Measurements from ENCODE around the gene EFNA5.
A peak's percentile ranks its signal among the peaks of the same experiment; 100 is the strongest.

EFNA5 gene

DNA sequence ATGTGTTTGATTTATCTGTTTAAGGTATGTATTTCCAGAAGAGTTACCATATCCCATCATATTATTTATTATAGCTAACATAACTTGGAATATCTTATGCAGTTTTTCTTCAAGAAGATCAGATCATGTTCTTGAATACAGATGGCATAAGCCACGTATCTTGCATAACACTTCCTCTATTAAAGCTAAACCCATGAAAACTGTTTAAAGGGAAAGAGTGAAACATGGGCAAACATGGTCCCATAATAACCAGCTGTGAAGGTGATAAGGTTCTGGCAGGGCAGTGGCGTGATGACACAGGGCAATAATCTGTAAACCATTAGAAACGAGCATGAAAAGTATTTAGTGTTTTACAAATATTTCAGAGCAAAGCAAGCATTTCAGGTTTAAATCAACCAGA is 34.2 kb downstream of the EFNA5 start:
- no peak for DNase-seq

DNA sequence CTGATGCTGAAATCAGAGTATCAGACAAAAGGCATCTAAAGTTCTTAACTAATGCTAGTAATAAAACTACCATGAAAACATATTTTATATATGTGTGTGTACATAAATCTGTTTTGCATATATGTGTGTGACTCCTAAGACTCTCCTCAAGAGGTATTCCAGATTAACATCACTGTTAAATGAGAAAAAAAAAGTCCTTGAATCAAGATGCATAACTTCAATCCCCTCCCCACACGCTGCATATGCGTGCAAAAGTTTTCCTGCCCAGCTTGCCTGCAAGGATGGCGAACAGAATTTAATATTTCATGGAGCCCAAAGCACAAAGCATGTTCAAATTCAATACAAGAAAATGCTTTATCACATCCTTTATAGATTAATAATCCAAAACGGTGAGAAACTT is 34.7 kb downstream of the EFNA5 start:
- no peak for DNase-seq

DNA sequence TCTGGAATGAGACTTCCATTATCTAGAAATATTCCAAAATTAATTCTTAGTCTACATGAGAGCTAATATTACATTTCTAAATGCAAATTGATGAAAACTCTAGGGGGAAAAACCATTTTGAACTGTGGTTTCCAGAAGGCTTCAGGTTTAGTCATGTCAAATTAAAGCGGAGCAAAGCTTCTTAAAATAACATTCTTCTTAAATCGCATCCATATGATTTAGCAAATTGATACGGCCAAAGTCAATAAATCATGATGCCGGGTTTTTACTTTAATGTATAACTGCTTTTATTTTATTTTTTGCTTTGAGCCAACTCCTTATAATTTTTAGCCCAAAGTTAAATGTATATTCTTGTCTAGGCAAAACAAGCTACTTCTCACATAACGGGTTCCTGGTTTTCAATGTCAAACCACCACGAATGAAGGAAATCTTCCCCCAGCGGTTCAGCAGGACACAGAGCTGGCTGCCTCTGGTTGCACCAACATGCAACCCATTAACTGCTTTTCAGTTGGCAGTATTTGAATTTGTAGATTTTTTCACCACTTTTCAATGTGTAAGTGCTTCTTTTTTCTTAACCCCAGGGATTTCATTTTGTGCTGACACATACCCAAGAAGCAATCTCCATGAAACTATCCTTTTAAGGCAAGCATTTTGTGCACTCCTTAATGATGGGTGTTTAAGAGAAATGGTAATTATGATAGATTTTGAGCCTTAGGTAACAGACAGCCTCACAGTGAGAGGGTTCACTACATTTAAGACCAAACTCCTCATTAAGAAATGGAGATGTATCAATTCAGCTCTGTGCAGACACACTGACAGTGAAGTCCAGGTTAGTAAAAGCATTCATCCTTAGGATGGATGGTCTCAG is 35.5 kb downstream of the EFNA5 start:
- no peak for DNase-seq

DNA sequence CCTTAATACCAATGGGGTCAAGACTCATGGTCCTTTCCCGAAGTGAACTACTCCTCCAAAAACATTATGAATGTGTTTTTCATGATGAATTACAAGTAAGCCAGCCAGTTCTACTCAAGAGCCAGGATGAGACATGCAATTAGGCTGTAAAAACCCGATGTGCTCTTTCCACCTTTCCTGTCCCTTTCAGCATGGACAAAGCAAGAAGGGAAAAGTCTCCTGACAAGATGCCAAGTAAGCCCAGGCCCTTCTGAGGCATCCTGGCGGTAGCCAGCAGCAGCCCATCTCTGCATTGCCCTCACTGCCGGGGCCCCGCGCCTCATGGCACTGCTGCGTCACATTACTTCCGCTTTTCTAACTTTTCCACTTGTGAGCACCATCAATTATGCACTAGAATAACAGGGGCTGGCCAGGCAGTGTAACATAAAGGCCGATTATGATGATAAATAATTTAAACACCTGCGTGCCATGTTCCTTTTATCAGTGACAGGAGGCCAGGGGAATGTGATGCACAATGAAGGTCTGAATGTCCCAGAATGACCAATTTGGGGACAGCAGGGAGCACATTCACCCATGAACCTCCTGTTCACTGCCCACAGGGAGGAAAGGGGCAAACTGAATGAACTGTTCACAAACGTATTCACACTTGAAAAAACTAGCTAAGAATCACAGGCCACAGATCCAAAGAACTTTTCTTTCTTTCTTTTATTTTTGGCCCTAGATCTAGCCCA is 37.4 kb downstream of the EFNA5 start:
- DNase-seq = peak; percentile 38

DNA sequence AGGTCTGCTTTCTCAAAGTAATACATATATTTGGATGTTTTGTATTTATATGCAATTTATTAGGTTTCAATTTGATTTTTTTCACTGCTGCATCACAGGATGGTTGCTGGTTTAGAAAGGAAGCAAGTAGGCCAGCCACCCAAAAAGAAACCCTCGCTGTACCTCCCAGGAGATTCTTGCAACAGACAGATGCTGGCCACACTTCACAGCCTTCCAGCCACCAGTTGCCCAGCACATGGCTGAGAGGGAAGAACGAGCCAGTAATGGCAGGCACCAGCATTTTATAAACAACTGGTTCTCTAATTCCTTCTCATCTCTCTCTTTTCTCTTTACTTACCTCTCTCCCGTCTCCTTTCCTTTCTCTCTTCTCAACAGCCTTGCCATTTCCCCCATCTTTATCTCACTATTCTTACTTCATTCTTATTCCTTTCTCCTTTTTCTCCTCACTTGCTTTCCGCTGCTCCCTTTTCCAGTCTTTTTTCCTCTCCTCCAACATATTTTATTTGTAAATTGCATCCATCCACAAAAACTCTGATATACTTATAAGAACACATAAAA is 38.9 kb downstream of the EFNA5 start:
- no peak for DNase-seq

DNA sequence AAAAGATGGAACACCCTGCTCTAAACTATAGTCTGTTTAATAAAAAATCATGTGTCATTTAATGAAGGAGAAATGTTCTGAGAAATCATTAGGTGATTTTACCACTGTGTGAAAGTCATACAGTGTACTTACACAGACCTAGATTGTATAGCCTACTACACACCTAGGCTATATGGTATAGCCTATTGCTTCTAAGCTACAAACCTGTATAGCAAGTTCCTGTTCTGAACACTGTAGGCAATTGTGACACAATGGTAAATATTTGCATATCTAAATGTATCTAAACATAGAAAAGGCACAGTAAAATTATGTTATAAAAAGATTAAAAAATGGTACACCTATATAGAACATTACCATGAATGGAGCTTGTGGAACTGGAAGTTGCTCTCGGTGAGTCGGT is 40.6 kb downstream of the EFNA5 start:
- DNase-seq = no peak

DNA sequence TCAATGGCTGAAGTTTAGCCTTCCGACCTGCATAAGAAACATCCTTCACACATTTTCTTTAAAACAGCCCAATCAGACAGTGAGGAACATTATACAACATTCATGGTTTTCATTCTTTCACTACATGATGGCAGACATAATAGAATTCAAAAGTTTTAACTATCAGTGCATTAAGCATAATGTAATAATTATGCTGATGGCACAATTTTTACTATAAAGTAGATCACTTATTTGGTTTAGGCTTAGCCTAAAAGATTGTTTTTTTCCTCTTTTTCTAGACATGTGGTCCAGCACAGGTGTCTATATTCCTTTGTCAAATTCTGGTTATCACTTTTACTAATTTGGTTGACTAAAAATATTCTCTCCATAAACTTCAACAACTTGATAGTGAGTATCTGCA is 46.5 kb downstream of the EFNA5 start:
- DNase-seq = no peak

DNA sequence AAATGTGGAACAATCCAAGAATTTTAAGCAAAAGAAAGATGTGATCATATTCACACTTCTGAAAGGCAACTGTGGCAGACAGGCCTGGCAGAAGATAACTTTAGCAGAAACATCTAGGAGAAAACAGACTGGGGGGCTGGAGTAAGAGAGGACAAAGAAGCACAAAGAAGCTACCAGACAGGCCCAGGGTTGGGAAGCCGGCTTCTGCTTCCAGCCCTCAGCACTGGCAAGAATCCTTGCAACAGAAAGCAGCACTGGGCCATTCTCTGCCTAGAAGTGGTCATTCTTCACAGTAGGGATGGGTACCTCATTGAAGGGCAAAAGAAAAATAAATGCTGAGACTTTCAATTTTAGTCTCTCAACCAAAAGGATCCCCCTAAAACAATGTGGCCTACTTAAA is 49.6 kb downstream of the EFNA5 start:
- no peak for DNase-seq

DNA sequence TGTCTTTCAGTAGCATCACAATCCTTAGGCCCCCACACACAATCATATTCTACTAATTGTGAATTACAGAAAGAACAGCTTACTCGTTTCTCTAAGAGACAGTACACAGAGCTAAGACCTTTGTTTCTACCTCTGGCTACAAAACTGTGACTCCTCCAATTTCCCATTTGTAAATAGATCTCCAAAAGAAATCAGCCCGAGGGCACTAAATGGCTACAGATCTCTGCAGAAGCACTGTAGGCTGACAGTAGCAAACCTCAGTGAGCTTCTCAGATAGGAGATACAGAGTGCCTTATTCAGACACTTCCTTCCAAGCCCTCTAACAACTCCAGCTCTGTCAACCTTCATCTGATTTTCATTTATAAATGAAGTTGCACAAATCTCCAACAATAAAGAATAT is 51.0 kb downstream of the EFNA5 start:
- DNase-seq = no peak

DNA sequence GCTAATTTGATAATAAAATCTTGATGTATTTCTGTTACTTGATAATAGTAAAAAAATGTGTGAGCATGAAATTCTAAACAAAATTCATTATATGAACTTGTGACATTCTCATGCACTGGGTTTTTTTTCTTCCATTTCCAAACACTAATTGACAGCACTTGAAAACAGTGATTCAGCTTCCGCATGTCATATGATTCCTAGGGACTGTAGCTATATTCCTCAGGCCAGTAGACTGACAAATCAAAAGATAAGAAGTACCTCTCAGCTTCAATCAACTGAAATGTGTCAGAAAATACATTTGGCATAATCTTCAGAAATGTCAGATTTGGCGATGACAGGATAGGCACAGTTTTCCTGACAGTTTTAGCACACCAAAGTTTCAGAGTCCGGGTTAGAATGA is 52.5 kb downstream of the EFNA5 start:
- DNase-seq = no peak

DNA sequence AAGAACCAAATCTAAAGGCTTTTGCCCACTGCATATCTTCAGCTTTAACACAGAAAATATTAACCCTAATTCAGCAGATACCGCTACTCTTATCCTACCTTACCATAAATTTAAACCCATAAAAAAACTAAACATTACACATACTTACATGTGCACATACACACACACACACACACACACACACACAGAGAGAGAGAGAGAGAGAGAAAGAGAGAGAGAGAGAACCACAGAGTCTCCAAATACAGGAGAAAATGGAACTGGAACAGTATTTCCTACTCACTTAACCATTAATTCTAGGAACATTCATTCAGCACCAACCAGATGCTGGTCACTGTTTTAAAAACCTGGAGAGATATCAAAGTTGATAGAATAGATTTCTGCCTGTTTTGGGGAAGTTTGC is 53.7 kb downstream of the EFNA5 start:
- DNase-seq = no peak

DNA sequence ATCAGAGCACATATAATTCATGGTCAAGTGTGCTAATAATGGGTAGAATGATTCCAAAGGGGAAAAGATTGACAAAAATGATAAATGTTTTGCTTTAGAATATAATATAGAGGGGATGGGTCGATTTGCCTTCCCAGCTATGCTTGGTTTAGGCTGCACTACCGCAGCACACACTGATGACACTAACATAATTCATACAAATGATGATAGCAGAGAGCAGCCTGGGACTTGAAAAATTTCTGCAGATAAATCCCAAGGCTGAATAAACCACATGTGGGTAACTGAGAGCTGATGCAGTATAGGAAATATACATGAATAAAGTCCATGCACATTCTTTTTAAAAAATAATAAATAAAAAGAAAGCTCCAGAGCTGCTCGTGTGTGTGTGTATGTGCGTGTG is 54.5 kb downstream of the EFNA5 start:
- no peak for DNase-seq

DNA sequence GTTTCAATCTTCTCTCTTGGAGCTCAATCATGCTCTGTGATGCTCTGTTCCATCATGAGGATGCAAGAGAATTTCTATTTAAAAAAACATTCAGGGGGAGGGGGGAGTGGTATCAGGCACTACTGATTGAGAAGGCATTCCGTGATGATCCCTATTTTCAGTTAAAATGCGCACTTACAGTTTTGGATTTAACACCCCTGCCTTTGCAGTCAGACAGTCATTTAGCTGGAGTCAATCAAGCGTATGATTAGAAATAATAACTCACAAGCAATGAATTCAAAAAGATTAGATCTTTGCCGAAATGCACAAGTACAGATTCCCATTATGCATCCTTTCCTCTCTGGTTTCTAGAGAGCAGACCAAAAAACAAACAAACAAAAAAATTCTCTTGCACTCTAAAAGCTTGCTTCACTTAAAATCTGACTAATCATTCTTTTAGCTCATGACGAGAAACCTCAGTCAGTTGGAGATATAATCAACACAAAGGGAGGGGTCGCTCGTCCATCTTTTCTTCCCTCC is 55.4 kb downstream of the EFNA5 start:
- no peak for DNase-seq

DNA sequence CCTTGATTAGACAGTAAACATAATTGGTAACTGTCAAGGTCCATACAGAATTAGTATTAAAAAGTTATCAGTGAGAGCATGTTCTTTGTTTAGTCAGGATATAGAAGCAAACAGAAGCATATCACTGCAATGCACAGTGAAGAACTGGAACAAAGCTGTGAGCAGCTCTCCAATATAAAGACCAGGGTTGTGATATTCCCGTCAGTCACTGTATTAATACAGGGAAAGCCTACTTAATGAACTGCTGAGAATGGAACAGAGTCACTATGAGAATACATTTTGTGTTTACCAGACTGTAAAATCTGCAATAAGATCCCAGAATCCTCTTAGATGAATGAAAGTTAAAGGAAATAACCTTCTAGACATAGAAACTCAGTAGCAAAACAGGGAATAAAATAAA is 58.2 kb downstream of the EFNA5 start:
- no peak for DNase-seq

DNA sequence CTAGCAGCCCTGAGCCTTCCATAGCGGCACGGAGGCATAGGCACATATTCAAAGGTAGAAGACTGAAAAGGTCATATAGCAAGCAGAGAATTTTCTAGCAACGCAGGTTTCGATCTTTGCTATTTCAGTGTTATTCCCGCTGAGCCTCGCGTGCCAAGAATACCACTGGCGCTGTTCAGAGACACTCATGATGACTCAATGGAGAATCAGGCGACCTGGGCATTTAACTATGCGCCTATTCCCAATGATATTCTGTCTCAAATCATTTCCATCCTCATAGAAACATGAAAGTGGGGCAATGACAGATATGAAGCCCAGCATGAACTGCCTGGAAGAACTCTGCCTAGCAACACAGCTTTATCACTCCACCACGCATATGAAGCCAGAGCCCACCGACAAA is 59.9 kb downstream of the EFNA5 start:
- no peak for DNase-seq

DNA sequence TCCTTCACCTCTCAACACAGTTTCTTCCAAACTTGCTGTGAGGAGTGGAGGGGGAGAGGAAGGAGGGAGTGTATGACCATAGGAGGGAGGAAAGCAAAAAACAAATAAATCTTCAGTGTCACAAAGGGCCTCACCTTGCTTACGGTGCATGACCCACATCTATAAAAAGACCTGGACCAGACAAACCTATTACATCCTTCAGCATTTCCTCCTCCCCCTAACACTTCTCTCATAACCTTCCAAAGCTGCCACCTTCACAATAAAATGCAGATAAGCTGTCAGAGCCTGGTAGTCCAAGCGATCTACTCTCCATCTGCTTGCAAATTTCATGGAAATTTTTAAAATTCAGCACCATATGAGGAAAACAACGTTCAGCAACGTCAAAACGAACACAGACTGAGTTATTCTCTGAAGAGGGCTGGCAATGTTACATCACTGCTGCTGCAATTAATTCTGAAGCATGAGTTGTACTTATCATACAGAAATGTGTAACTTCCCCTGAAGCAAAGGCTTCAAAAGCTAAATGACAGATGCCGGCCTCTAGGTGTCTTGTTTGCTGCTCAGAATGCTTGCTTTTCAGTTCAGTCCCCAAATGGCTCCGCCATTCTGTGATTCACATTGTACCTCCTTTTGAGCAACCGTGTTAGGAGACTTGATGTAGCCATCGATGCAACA is 62.9 kb downstream of the EFNA5 start:
- DNase-seq = peak; percentile 31

DNA sequence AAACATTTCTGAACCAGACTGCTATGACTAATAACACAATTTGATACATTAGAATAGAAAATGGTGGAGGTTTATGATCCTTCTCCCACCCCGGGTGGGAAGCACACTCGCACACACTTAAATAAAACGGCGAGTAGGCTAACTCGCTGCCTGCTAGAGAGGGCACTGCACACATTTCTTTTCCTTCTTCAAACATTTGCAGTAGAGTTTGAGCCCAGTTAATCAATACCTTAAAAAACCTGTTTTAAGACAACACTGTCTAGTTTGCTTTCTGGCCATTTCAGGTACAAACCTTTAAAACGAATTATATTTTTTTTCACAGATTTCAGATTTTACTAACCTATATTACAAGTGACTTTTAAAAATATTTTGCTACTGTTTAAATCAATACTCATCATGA is 63.5 kb downstream of the EFNA5 start:
- no peak for DNase-seq

DNA sequence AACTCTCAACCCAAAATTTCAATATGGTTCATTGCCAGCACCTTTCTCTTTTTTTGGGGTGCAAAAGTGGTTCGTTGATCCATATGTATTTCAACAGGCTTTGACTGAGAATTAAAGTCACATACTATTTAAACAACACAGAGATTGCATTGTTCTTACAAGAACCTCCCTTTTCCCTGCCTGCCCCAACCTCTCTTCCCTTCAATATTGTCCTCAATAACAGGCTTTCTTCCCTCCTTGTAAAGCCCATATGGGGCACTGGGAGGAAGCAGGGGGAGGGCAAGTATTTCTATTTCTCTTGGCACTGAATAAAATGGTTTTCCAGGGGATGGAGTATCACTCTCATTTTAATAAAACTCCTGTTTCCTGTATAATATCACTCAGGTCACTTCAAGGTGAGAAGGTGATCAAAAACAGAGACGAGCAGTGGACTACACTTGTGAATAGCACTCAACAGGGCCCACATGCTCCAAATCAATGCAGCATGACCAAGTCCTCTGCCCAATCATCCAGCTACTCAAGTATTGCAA is 65.1 kb downstream of the EFNA5 start:
- DNase-seq = no peak

DNA sequence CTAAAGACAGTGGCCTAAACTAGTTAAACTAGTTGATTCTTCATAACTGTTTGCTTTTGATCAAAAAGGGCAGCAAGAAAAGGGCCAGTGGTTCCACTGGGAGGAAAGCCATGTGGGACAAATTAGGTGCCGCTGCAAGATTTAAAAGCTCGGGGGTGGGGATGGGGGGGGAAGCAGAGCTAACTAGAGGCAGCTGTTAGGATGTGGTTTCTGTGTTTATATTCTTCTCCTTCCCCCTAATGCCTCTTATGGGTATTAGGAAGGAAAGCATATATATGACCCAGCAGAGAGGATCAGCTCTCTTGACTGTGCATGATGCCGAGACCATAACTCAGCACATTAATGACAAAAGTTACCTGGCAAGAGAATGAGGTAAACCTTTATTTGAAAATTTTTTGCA is 65.7 kb downstream of the EFNA5 start:
- no peak for DNase-seq

DNA sequence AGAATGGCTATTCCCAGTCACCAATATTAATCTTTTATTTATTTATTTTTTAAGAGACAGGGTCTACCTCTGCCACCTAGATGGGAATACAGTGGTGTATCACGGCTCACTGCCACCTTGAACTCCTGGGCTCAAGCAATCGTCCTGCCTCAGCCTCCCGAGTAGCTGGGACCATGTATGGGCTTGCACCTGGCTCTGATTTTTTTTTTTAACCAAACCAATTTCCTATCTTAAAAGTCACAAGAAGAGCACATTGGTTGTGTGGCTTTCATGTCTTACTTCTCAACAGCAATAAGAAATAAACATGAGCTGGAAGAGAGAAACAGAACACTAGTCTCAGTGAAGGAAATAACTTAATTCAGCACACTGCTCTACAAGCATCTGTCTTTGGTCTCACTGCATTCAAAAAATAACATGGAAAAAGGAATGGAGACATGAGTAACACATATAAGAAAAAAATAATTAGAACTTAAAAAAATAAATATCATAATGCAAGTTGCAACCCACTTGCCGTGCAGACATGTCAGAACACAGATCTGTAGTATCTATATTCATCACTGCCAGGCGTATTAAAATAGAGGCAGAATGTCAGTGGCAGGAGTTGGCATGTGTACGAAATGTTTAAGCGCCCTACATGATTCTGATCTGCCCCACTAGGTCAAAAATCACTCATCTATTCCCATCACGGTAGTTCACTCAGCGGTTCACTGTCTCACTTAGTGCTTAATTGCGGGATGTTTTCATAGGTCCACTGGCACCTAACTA is 66.4 kb downstream of the EFNA5 start:
- no peak for DNase-seq

DNA sequence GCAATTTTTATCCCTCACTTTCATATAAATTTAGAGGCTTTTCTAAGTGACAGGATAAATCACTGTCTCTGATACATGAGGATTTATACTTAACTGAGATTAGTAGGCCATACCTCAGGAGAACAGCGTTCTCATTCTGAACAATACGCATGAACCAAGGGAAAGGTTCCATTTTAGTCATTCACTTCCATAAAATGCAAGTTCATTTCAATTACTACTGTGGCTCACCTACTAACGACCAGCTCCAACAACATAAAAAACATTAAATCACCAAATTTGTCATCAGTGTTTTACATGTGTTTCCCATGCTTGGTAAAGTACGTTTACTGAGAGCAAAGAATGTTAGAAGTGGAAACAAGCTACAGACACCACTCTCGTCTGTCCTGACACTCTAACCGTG is 67.4 kb downstream of the EFNA5 start:
- DNase-seq = no peak

DNA sequence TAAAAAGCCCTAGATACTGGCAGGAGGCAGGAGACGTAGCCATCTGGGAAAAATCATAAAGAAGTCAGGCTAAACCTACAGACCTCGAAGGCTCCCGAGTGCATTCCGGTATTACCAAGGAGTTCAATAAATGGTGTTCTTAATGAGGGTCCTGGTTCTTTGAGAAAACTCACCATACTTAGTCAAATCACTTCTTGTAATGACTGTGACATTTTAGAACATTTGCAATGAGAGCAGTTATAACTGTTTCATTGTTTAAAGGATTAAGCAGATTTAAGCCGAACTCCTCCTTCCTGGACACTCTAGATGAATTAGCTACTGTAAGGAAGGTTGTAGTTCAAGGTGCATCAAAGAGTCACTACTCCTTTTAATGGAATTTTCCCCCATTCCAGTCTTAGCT is 67.8 kb downstream of the EFNA5 start:
- no peak for DNase-seq
